GM12801 (cell line): ENCODE data around the gene TAF4.

Source experiments
- TF ChIP-seq, protein P1 (sequence below): IDR thresholded peaks from one replicate; pipeline ENCODE4 v1.5.1; 2011; ENCODE audit warnings: control low read depth; ENCODE audit not compliant: insufficient read length; ENCODE audit errors: extremely low read depth

Gene TAF4

DNA sequence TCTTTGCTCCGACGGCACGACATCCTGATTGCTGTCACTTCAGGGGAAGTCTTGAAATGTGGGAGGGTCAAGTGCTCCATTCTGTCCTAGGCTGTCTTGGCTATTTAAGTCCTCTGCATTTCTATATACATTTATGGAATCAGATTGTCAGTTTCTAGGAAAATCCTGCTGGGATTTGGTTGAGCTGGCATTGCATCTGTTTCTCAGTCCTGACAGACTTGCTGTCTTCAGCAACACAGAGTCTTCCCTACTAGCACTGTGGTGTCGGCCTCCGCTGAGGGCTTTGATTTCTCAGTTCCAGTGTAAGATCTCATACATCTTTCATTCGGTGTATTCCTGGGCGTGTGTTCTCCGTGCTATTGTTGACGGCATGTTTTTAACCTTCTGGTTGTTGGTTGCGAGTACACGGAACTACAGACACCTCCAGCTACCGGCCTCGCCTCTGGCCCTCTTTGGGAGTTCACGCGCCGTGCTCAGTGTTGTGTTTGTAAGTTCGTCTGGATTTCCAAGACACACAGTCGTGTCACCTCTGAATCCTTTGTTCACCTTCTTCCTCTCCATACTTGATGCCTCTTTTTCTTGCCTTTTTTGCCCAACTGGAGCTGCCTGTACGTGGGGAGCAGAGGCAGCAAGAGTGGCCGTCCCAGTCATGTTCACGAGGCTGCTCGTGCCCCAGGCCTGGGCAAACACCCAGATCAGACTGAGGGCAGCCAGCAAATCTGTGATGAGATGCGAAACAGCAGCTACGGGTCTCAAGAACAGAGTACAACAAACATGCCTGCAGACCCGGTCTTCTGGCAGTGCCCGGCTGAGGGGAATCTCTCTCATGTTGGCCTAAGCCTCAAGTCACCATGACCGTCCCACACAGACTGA is 92.8 kb downstream of the TAF4 start:
- TF ChIP-seq, protein P1, sequence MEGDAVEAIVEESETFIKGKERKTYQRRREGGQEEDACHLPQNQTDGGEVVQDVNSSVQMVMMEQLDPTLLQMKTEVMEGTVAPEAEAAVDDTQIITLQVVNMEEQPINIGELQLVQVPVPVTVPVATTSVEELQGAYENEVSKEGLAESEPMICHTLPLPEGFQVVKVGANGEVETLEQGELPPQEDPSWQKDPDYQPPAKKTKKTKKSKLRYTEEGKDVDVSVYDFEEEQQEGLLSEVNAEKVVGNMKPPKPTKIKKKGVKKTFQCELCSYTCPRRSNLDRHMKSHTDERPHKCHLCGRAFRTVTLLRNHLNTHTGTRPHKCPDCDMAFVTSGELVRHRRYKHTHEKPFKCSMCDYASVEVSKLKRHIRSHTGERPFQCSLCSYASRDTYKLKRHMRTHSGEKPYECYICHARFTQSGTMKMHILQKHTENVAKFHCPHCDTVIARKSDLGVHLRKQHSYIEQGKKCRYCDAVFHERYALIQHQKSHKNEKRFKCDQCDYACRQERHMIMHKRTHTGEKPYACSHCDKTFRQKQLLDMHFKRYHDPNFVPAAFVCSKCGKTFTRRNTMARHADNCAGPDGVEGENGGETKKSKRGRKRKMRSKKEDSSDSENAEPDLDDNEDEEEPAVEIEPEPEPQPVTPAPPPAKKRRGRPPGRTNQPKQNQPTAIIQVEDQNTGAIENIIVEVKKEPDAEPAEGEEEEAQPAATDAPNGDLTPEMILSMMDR: no peak

DNA sequence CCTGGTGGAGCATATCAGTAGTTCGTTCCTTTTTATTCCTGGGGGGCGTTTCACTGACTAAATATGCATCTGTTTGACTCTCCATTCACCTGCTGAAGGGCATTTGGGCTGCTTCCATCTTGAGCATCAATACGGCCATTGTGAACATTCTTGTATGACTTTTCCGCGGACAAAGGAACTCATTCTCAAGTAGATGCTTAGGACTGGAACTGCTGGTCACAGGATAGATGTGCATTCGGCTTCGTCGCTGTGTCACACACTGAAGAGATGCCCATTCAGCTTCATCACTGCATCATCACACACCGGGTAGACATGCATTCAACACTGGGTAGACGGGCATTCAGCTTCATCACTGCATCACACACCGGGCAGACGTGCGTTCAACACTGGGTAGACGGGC is 95.3 kb downstream of the TAF4 start:
- TF ChIP-seq, protein P1: no peak

DNA sequence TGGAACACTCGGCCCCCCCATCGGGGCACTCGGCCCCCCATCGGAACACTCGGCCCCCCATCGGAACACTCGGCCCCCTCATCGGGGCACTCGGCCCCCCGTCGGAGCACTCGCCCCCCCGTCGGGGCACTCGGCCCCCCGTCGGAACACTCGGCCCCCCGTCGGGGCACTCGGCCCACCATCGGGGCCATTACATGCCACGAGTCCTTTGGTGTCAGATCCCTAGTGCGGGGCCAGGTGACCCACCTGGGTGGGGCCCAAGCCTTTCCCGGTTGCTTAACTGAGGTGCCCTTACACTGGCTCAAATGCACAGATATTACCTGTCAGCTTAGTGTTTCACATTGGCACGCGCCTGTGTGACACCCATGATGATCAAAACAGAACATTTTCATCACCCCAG is 95.9 kb downstream of the TAF4 start:
- TF ChIP-seq, protein P1: no peak

DNA sequence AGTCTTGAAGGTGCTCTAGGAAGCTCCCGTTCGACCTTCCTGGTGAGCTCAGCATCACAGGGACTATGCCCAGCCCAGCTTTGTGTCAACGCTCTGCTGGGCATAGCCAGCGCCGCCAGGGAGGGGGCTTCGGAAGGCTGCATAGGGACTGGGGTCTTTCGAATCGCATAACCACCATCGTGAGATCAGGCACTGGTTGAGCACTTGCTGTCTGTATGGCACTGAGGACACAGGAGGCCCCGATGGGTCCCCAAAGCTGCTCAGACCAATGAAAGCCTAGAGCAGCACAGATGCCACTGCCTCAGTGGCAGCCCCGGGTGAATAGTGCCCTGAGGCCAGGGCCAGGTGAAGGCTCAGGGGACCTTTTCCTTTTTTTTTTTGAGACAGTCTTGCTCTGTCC is 96.7 kb downstream of the TAF4 start:
- TF ChIP-seq, protein P1: no peak

DNA sequence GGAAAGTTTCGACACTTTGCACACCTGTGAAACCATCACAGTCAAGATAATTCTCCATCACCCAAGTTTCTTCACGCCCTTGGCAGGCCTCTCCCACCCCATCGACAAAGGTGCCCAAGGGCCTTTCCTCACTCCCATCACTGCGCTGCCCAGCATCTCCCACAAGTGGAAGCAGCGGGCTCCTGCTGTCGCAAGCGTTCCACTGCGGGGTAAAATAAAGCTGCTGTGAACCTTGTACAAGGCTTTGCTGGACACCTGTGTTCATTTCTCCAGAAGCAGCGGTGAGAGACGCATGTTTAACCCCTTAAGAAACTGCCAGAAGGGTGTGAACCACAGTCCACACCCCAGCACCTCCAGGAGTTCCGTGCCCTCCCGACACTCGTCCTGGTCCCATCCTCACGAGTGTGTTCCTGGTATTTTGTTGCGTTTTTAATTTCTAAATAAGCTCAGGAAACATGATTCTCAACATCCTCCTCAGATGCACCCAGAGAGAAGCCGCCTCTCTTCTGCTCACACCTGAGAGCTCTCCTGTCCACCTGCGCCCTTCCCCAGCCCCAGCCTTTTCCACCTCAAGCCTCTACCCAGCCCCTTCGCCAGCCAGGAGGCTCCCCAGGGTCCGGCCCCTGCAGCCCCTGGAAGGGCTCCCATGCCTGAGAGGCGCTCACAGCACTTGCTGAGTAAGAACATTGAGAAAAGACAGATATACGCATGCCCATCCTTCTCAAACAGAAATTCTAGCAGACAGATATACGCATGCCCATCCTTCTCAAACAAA is 97.5 kb downstream of the TAF4 start:
- TF ChIP-seq, protein P1: no peak

DNA sequence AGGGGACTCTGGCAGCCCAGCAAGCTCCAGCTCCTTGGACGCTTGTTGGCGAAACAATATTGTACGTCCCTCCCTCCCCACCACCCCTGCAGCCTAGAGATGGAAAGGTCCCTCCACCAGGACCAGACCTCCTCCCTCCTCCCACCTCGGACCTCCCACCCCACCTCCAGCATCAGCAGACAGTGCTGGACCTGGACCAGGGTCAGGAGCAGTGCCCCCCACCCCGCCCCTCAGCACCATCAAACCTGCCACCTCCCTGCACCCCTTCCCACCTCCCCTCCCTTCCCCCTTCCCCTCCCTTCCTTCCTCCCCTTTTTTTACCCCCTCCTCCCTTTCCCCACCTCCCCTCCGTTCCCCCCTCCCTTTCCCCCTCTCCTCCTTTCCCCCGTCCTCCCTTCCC is 98.4 kb downstream of the TAF4 start:
- TF ChIP-seq, protein P1: no peak

DNA sequence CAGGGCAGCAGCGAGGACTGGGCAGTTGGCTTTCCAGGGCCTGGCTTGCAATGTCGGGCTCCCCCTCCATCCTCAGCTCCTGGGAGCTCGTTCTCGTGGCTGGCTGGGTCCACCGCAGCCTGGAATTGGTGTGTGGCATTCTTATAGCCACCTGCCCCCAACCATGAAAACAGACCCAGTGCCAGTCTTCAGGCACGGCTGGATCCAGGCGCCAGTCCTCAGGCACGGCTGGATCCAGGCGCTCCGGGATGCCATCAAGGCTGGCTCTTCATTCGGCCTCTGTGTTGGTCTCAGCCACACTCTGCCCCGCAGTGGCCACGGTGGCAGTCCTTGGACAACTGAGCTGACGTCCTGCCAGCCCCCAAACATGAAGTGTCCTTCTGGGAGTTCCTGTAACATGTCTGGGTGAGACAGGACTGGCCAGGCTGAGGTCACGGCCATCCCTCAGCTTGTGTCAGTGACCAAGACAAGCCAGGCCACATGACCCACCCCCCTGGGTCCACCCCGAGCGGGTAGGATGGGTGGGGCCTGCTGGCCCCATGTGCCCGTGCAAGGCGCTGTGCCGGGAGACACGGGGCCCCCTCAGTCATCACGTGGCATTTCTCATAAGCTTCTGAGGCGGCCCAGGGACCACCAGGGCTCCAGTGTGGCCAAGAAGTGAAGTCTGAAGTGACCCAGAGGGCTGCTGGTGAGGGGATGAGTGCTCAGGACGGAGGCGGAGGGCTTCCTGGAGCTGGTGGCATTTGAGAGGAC is 99.0 kb downstream of the TAF4 start:
- TF ChIP-seq, protein P1: no peak
